HepG2 (cell line): ENCODE results near the gene MDP1. TPM values are rescaled to one million over a fixed set of nuclear protein-coding genes. Genes with fewer than 3 reads are reported as not detected.
A peak's percentile ranks its signal among the peaks of the same experiment; 100 is the strongest.

Experiments
- FOXC1 ChIP-seq: sonication (generic); formaldehyde crosslinking; IDR thresholded peaks from 2 replicates; pipeline ENCODE4 v1.8.0; 2022; ENCODE audit warnings: mild to moderate bottlenecking, missing genetic modification reagents, borderline replicate concordance
- MYC ChIP-seq: sonication (generic); formaldehyde crosslinking; IDR thresholded peaks from 2 replicates; pipeline ENCODE4 v1.9.0; 2021; ENCODE audit warnings: missing genetic modification reagents, borderline replicate concordance
- NPAS2 ChIP-seq: sonication (generic); formaldehyde crosslinking; IDR thresholded peaks from 2 replicates; pipeline ENCODE4 v1.8.0; 2022; ENCODE audit warnings: mild to moderate bottlenecking, missing genetic modification reagents, borderline replicate concordance
- NR2F1 ChIP-seq, 2 experiments: fragments of 450-650 bp in 1 of 2; formaldehyde crosslinking in 1 of 2; IDR thresholded peaks; 2 replicates each; pipeline versions ENCODE4 v1.5.0 to v1.6.1; 2016 to 2020; ENCODE audit warnings: mild to moderate bottlenecking in 1 of 2, missing compliant biosample characterization in 1 of 2, missing genetic modification reagents in 1 of 2, moderate library complexity in 1 of 2
- SNRNP70 ChIP-seq: fragments of 200-400 bp; formaldehyde crosslinking; IDR thresholded peaks from 2 replicates; pipeline ENCODE4 v1.6.1; 2017; ENCODE audit warnings: mild to moderate bottlenecking, low read depth, low read length, moderate library complexity
- TBP ChIP-seq: sonication (generic); formaldehyde crosslinking; IDR thresholded peaks from 2 replicates; pipeline ENCODE4 v1.5.0; 2020; ENCODE audit warnings: missing genetic modification reagents
- USF2 ChIP-seq, 2 experiments: sonication (generic) in 1 of 2; formaldehyde crosslinking in 1 of 2; IDR thresholded peaks; 2 replicates each; pipeline versions ENCODE4 v1.5.1 to v1.6.1; 2011 to 2020; ENCODE audit warnings: borderline replicate concordance in 1 of 2, low read depth in 1 of 2, low read length in 1 of 2, mild to moderate bottlenecking in 1 of 2, missing genetic modification reagents in 1 of 2, moderate library complexity in 1 of 2
- ZNF280B ChIP-seq: sonication (generic); formaldehyde crosslinking; IDR thresholded peaks from 2 replicates; pipeline ENCODE4 v1.5.0; 2020; ENCODE audit warnings: missing genetic modification reagents, mild to moderate bottlenecking, borderline replicate concordance
- ZNF883 ChIP-seq: sonication (generic); formaldehyde crosslinking; IDR thresholded peaks from 2 replicates; pipeline ENCODE4 v1.5.1; 2020; ENCODE audit warnings: mild to moderate bottlenecking, missing genetic modification reagents; ENCODE audit errors: not compliant biosample characterization
- polyA plus RNA-seq, 8 experiments: library from polyadenylated mRNA; depleted of rRNA in 3 of 8; stranded (reverse) in 7 of 8; unstranded in 1 of 8; fragments of >200 nt; fragmentation: Illumina TruSeq in 4 of 8; extraction: Trizol in 4 of 8; gene quantifications; 2 replicates each; pipeline versions ENCODE4 v1.2.1 to v1.2.3, GENCODE V29; 2011 to 2016; ENCODE audit warnings: low read depth in 4 of 8, missing spikeins in 1 of 8, mixed read lengths in 1 of 8; ENCODE audit not compliant: insufficient read depth in 1 of 8
- total RNA-seq, 5 experiments: library from RNA; depleted of rRNA; stranded (reverse); fragments of >200 nt; fragmentation: Illumina TruSeq; extraction: Trizol; gene quantifications; 2 replicates each; pipeline ENCODE4 v1.2.3, GENCODE V29; 2016; ENCODE audit warnings: low read depth in 1 of 5
- TF ChIP-seq, protein P1 (sequence below): sonication (generic); formaldehyde crosslinking; IDR thresholded peaks from 2 replicates; pipeline ENCODE4 v1.4.0; 2020; ENCODE audit warnings: missing genetic modification reagents

MDP1 gene
- total and polyA plus RNA-seq, 2 of the 13 experiments (the other 11 are each of a cell fraction or from before 2014, with no cell fraction given) = 44.1 to 48.7 TPM

DNA sequence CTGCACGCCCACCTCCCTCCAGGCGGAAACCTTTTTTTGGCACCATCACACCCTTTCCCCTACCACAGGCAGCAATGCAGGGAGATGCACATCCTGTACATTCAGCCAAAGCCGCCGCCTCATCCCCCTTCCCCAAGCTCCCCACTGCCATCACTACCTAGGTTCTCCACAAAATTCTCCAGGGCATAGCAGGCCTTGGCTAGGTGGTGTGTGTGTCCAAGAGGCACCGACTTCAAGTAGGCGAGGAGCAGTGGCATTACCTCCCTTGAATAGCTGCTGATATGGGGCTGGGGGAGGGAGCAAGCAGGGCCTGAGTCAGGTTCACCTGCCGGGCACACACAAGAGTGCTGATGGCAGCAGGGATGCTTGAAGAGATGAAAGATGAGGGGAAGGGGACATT is 30.8 kb downstream of the MDP1 start (continued):
- TF ChIP-seq SNRNP70 = no peak
- 0 out of 2 replicates have a peak, but pooled peaks have one; percentile 38 for TF ChIP-seq ZNF280B
- TF ChIP-seq NR2F1 (CRISPR knock-in tag; IDR thresholded peaks at IDR 0.05) = no peak
- TF ChIP-seq NPAS2 (CRISPR knock-in tag) = 0 out of 2 replicates have a peak, but pooled peaks have one; percentile 19
- TF ChIP-seq TBP (CRISPR knock-in tag) = no peak
- no peak for TF ChIP-seq FOXC1 (CRISPR knock-in tag)
- peak; percentile 27; the same call in 1 of the 2 replicates for TF ChIP-seq MYC (CRISPR knock-in tag)
- no peak for TF ChIP-seq USF2 (IDR thresholded peaks at IDR 0.05; ENCODE audit: low read depth, low read length)
- no peak for TF ChIP-seq USF2 (CRISPR knock-in tag; IDR thresholded peaks at IDR 0.05; ENCODE audit: borderline replicate concordance)
- TF ChIP-seq ZNF883 = peak; percentile 60
- TF ChIP-seq, protein P1, sequence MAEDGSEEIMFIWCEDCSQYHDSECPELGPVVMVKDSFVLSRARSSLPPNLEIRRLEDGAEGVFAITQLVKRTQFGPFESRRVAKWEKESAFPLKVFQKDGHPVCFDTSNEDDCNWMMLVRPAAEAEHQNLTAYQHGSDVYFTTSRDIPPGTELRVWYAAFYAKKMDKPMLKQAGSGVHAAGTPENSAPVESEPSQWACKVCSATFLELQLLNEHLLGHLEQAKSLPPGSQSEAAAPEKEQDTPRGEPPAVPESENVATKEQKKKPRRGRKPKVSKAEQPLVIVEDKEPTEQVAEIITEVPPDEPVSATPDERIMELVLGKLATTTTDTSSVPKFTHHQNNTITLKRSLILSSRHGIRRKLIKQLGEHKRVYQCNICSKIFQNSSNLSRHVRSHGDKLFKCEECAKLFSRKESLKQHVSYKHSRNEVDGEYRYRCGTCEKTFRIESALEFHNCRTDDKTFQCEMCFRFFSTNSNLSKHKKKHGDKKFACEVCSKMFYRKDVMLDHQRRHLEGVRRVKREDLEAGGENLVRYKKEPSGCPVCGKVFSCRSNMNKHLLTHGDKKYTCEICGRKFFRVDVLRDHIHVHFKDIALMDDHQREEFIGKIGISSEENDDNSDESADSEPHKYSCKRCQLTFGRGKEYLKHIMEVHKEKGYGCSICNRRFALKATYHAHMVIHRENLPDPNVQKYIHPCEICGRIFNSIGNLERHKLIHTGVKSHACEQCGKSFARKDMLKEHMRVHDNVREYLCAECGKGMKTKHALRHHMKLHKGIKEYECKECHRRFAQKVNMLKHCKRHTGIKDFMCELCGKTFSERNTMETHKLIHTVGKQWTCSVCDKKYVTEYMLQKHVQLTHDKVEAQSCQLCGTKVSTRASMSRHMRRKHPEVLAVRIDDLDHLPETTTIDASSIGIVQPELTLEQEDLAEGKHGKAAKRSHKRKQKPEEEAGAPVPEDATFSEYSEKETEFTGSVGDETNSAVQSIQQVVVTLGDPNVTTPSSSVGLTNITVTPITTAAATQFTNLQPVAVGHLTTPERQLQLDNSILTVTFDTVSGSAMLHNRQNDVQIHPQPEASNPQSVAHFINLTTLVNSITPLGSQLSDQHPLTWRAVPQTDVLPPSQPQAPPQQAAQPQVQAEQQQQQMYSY (CRISPR knock-in tag) = no peak
